ENCODE data around the gene NEB. TPM values are rescaled to one million over a fixed set of nuclear protein-coding genes. Genes with fewer than 3 reads are reported as not detected.

NEB gene
- total RNA-seq, 1 donor = under 0.01 TPM

- DNase-seq (ENCODE audit: low read depth) = no peak
- no peak overlapping the region for H3K4me3 ChIP-seq (ENCODE audit: low read depth, low read length)
- TF ChIP-seq, protein P1, sequence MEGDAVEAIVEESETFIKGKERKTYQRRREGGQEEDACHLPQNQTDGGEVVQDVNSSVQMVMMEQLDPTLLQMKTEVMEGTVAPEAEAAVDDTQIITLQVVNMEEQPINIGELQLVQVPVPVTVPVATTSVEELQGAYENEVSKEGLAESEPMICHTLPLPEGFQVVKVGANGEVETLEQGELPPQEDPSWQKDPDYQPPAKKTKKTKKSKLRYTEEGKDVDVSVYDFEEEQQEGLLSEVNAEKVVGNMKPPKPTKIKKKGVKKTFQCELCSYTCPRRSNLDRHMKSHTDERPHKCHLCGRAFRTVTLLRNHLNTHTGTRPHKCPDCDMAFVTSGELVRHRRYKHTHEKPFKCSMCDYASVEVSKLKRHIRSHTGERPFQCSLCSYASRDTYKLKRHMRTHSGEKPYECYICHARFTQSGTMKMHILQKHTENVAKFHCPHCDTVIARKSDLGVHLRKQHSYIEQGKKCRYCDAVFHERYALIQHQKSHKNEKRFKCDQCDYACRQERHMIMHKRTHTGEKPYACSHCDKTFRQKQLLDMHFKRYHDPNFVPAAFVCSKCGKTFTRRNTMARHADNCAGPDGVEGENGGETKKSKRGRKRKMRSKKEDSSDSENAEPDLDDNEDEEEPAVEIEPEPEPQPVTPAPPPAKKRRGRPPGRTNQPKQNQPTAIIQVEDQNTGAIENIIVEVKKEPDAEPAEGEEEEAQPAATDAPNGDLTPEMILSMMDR (IDR thresholded peaks at IDR 0.05; ENCODE audit: insufficient read depth, low read depth, low read length) = no peak
These were observed 295.8 kb downstream of the NEB start for GRCh38 chr2:151438506-151438905.

GRCh38 chr2:151437630-151438029 lies 296.6 kb downstream of the NEB start:
- H3K4me3 ChIP-seq (ENCODE audit: low read depth, low read length) = no peak overlapping the region
- TF ChIP-seq, protein P1 (IDR thresholded peaks at IDR 0.05; ENCODE audit: insufficient read depth, low read depth, low read length) = peak; percentile 45
- peak; percentile 44 for DNase-seq (ENCODE audit: low read depth)

Other genes starting within 250 kb of the NEB start
- gene ARL5A, start 93.9 kb upstream of the NEB start, total RNA-seq = 43.5 and 59.6 TPM in 2 replicates

All from fibroblast of villous mesenchyme (primary cell).